HepG2 (cell line): ENCODE data around the gene CD101. TPM values are rescaled to one million over a fixed set of nuclear protein-coding genes. Genes with fewer than 3 reads are reported as not detected.
A peak's percentile ranks its signal among the peaks of the same experiment; 100 is the strongest.

ENCODE experiments used
- CCDC6 ChIP-seq: sonication (generic); formaldehyde crosslinking; IDR thresholded peaks from 2 replicates; pipeline ENCODE4 v1.8.1; 2022; ENCODE audit warnings: mild to moderate bottlenecking, missing genetic modification reagents, moderate library complexity
- GATAD1 ChIP-seq: IDR thresholded peaks from 2 replicates; pipeline ENCODE4 v1.6.1; 2016; ENCODE audit warnings: missing genetic modification reagents, missing compliant biosample characterization
- HOXA5 ChIP-seq: sonication (generic); formaldehyde crosslinking; IDR thresholded peaks from 2 replicates; pipeline ENCODE4 v1.4.0; 2020; ENCODE audit warnings: missing genetic modification reagents
- ISX ChIP-seq: sonication (generic); formaldehyde crosslinking; conservative IDR thresholded peaks from 2 replicates; pipeline ENCODE4 v1.5.0; 2020; ENCODE audit warnings: missing genetic modification reagents
- JARID2 ChIP-seq: sonication (generic); formaldehyde crosslinking; IDR thresholded peaks from 2 replicates; pipeline ENCODE4 v1.8.1; 2023; ENCODE audit warnings: missing genetic modification reagents, inconsistent platforms; ENCODE audit not compliant: insufficient replicate concordance
- KDM5A ChIP-seq: fragments of 200-600 bp; sonication (generic); IDR thresholded peaks from 2 replicates; pipeline ENCODE4 v1.7.0; 2018; ENCODE audit warnings: antibody characterized with exemption, mild to moderate bottlenecking, low read length, borderline replicate concordance
- MATR3 ChIP-seq: sonication (generic); formaldehyde crosslinking; IDR thresholded peaks from 2 replicates; pipeline ENCODE4 v1.4.0; 2020; ENCODE audit warnings: missing genetic modification reagents
- MNT ChIP-seq: fragments of 450-650 bp; IDR thresholded peaks from 2 replicates; pipeline ENCODE4 v1.6.1; 2016
- NFKBIZ ChIP-seq: IDR thresholded peaks from 2 replicates; pipeline ENCODE4 v1.6.1; 2018; ENCODE audit warnings: missing genetic modification reagents, missing compliant biosample characterization
- PHF21A ChIP-seq: sonication (generic); formaldehyde crosslinking; IDR thresholded peaks from 2 replicates; pipeline ENCODE4 v1.5.0; 2020; ENCODE audit warnings: mild to moderate bottlenecking, missing genetic modification reagents
- PHF5A ChIP-seq: IDR thresholded peaks from one replicate; pipeline ENCODE4 v1.6.1; 2018; ENCODE audit warnings: low read depth, missing genetic modification reagents; ENCODE audit not compliant: unreplicated experiment
- PRPF4 ChIP-seq: fragments of 200-400 bp; formaldehyde crosslinking; IDR thresholded peaks from 2 replicates; pipeline ENCODE4 v1.6.1; 2016; ENCODE audit warnings: low read length, low read depth; ENCODE audit not compliant: poor library complexity, severe bottlenecking
- RNF2 ChIP-seq: fragments of 450-650 bp; conservative IDR thresholded peaks from 2 replicates; pipeline ENCODE4 v1.6.1; 2016; ENCODE audit warnings: low read depth
- SYNCRIP ChIP-seq: fragments of 200-400 bp; formaldehyde crosslinking; IDR thresholded peaks from 2 replicates; pipeline ENCODE4 v1.6.1; 2018; ENCODE audit warnings: mild to moderate bottlenecking, low read depth, low read length; ENCODE audit not compliant: insufficient read depth
- ZBTB7B ChIP-seq: sonication (generic); formaldehyde crosslinking; IDR thresholded peaks from 2 replicates; pipeline ENCODE4 v1.4.0; 2020; ENCODE audit warnings: missing genetic modification reagents
- ZMYM3 ChIP-seq: sonication (generic); formaldehyde crosslinking; IDR thresholded peaks from 2 replicates; pipeline ENCODE4 v1.5.1; 2020; ENCODE audit warnings: mild to moderate bottlenecking, missing genetic modification reagents
- ZNF350 ChIP-seq: sonication (generic); formaldehyde crosslinking; IDR thresholded peaks from 2 replicates; pipeline ENCODE4 v1.4.0; 2020; ENCODE audit warnings: mild to moderate bottlenecking, low read depth, missing genetic modification reagents, borderline replicate concordance
- ZNF513 ChIP-seq: sonication (generic); formaldehyde crosslinking; conservative IDR thresholded peaks from 2 replicates; pipeline ENCODE4 v1.5.0; 2020; ENCODE audit warnings: missing genetic modification reagents
- ZNF570 ChIP-seq: sonication (generic); formaldehyde crosslinking; IDR thresholded peaks from 2 replicates; pipeline ENCODE4 v1.4.0; 2020; ENCODE audit warnings: mild to moderate bottlenecking, missing genetic modification reagents, borderline replicate concordance
- ZNF605 ChIP-seq: sonication (generic); formaldehyde crosslinking; IDR thresholded peaks from 2 replicates; pipeline ENCODE4 v1.8.0; 2022; ENCODE audit warnings: mild to moderate bottlenecking, missing genetic modification reagents
- ZNF607 ChIP-seq: sonication (generic); formaldehyde crosslinking; IDR thresholded peaks from 2 replicates; pipeline ENCODE4 v1.5.1; 2020; ENCODE audit warnings: missing genetic modification reagents, mild to moderate bottlenecking, borderline replicate concordance
- ZNF766 ChIP-seq: sonication (generic); formaldehyde crosslinking; IDR thresholded peaks from 2 replicates; pipeline ENCODE4 v1.5.0; 2020; ENCODE audit warnings: missing genetic modification reagents, borderline replicate concordance
- polyA plus RNA-seq, 8 experiments: library from polyadenylated mRNA; depleted of rRNA in 3 of 8; stranded (reverse) in 7 of 8; unstranded in 1 of 8; fragments of >200 nt; fragmentation: Illumina TruSeq in 4 of 8; extraction: Trizol in 4 of 8; gene quantifications; 2 replicates each; pipeline versions ENCODE4 v1.2.1 to v1.2.3, GENCODE V29; 2011 to 2016; ENCODE audit warnings: low read depth in 4 of 8, missing spikeins in 1 of 8, mixed read lengths in 1 of 8; ENCODE audit not compliant: insufficient read depth in 1 of 8
- total RNA-seq, 5 experiments: library from RNA; depleted of rRNA; stranded (reverse); fragments of >200 nt; fragmentation: Illumina TruSeq; extraction: Trizol; gene quantifications; 2 replicates each; pipeline ENCODE4 v1.2.3, GENCODE V29; 2016; ENCODE audit warnings: low read depth in 1 of 5
- TF ChIP-seq, protein P1 (sequence below), 2 experiments: fragments of 450-650 bp in 1 of 2; sonication (generic) in 1 of 2; formaldehyde crosslinking; IDR thresholded peaks; 2 replicates each; pipeline versions ENCODE4 v1.5.0 to v1.8.0; 2020 to 2022; ENCODE audit warnings: mild to moderate bottlenecking in 1 of 2, missing genetic modification reagents in 1 of 2
- TF ChIP-seq, protein P2 (sequence below): sonication (generic); formaldehyde crosslinking; conservative IDR thresholded peaks from 2 replicates; pipeline ENCODE4 v1.4.0; 2020; ENCODE audit warnings: missing genetic modification reagents
- TF ChIP-seq, protein P3 (sequence below): sonication (generic); formaldehyde crosslinking; IDR thresholded peaks from 2 replicates; pipeline ENCODE4 v1.5.1; 2020; ENCODE audit warnings: missing genetic modification reagents, mild to moderate bottlenecking, borderline replicate concordance

Gene CD101
- total and polyA plus RNA-seq, 2 of the 13 experiments (the other 11 are each of a cell fraction or from before 2014, with no cell fraction given): 0.05 to 0.09 TPM

DNA sequence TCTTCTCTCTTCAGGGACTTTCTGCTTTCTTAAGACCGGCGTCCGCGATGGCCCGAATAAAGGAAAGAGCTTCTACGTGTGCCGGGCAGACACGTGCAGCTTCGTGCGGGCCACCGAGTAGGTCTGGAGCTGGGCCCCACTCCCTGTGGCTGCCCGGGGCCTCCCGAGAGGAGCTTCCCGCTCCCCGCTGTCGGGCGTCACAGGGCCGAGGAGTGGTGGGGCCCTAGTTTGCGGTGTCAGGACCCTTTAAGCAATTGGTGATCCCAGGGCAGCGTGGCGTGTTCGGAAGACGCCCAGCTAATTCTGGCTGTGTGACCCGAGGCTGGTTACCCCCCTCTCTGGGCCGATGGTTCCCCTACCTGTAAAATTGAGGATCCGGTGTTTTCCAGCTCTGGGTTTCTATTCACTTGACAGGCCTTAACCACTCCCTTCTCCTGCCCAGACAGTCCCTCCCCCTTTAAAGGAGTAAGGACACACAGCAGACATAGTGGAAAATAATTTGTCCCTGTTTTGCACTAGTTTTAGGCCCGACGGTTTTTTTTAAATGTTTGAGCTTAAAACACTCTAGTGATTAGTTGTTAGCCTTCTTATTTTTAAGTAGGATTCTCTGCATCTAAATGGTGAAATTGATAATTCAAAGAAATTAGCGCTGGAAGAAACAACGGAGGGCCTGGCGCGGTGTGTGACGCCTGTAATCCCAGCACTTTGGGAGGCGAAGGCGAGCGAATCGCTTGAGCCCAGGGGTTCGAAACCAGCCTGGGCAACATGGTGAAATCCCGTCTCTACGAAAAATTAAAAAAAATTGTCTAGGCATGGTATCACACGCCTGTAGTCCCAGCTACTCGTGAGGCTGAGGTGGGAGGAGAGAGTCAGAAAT is 59.1 kb downstream of the CD101 start (continued):
- TF ChIP-seq ZNF607 (CRISPR knock-in tag) (no peak), PHF5A (no peak), ZNF570 (no peak), CCDC6 (CRISPR knock-in tag) (no peak), PRPF4 (no peak), ZNF350 (CRISPR knock-in tag) (no peak), ISX (CRISPR knock-in tag) (no peak), ZNF605 (CRISPR knock-in tag) (no peak), RNF2 (0 out of 2 replicates have a peak, but pooled peaks have one; percentile 38), ZBTB7B (CRISPR knock-in tag) (no peak), NFKBIZ (no peak), ZNF513 (CRISPR knock-in tag) (no peak), MATR3 (CRISPR knock-in tag) (no peak), MNT (no peak), KDM5A (peak; percentile 24; the same call in 1 of the 2 replicates), JARID2 (CRISPR knock-in tag) (no peak), SYNCRIP (no peak), HOXA5 (CRISPR knock-in tag) (0 out of 2 replicates have a peak, but pooled peaks have one; percentile 16), GATAD1 (CRISPR knock-in tag) (no peak), ZMYM3 (CRISPR knock-in tag) (no peak; the same call in 1 of the 2 replicates), ZNF766 (no peak), PHF21A (no peak)
- TF ChIP-seq, protein P1, sequence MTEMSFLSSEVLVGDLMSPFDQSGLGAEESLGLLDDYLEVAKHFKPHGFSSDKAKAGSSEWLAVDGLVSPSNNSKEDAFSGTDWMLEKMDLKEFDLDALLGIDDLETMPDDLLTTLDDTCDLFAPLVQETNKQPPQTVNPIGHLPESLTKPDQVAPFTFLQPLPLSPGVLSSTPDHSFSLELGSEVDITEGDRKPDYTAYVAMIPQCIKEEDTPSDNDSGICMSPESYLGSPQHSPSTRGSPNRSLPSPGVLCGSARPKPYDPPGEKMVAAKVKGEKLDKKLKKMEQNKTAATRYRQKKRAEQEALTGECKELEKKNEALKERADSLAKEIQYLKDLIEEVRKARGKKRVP (CRISPR knock-in tag; IDR thresholded peaks at IDR 0.05): no peak
- TF ChIP-seq, protein P2, sequence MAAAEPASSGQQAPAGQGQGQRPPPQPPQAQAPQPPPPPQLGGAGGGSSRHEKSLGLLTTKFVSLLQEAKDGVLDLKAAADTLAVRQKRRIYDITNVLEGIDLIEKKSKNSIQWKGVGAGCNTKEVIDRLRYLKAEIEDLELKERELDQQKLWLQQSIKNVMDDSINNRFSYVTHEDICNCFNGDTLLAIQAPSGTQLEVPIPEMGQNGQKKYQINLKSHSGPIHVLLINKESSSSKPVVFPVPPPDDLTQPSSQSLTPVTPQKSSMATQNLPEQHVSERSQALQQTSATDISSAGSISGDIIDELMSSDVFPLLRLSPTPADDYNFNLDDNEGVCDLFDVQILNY (CRISPR knock-in tag): no peak
- TF ChIP-seq, protein P3, sequence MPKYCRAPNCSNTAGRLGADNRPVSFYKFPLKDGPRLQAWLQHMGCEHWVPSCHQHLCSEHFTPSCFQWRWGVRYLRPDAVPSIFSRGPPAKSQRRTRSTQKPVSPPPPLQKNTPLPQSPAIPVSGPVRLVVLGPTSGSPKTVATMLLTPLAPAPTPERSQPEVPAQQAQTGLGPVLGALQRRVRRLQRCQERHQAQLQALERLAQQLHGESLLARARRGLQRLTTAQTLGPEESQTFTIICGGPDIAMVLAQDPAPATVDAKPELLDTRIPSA (CRISPR knock-in tag): peak; percentile 38; the same call in 1 of the 2 replicates
